CD4-positive, CD25-positive, alpha-beta regulatory T cell (primary cell): ENCODE results near the gene TNNC1. TPM values are rescaled to one million over a fixed set of nuclear protein-coding genes. Genes with fewer than 3 reads are reported as not detected.

ENCODE experiments used
- polyA plus RNA-seq, 4 donors: library from polyadenylated mRNA; unstranded; fragments of 300-500 nt; fragmentation: Illumina TruSeq; gene quantifications; one replicate each; pipeline ENCODE4 v1.2.3, GENCODE V29; 2021
- total RNA-seq: library from RNA; stranded (reverse); gene quantifications from one replicate; pipeline ENCODE4 v1.2.3, GENCODE V29; 2022

The TNNC1 gene
- total and polyA plus RNA-seq, 5 donors from 2014 or later = 0.38 to 3.9 (median 0.63) TPM

Other genes starting within 250 kb of the TNNC1 start
- 0.27 TPM for gene TLR9, start 228.4 kb downstream of the TNNC1 start, total RNA-seq
- gene TLR9, start 228.4 kb downstream of the TNNC1 start, polyA plus RNA-seq = under 1 TPM in 1 of 4 donors, not detected in 3; 0.16 TPM
- 62.4 TPM for gene TWF2, start 214.9 kb downstream of the TNNC1 start, total RNA-seq
- 100 to 1,000 TPM; 116 to 142 (median 131) TPM for gene TWF2, start 214.9 kb downstream of the TNNC1 start, polyA plus RNA-seq
- gene PPM1M, start 208.3 kb downstream of the TNNC1 start, total RNA-seq = 80.7 TPM
- 100 to 1,000 TPM in 1 of 4 donors, 10 to 100 TPM in 3; 55.5 to 104 (median 74.9) TPM for gene PPM1M, start 208.3 kb downstream of the TNNC1 start, polyA plus RNA-seq
- gene WDR82, start 175.4 kb downstream of the TNNC1 start, total RNA-seq = 116 TPM
- 100 to 1,000 TPM in 2 of 4 donors, 10 to 100 TPM in 2; 85.9 to 111 (median 103) TPM for gene WDR82, start 175.4 kb downstream of the TNNC1 start, polyA plus RNA-seq
- 41.8 TPM for gene GLYCTK, start 166.2 kb downstream of the TNNC1 start, total RNA-seq
- 10 to 100 TPM; 11.1 to 17.9 (median 13.1) TPM for gene GLYCTK, start 166.2 kb downstream of the TNNC1 start, polyA plus RNA-seq
- 59.8 TPM for gene DNAH1, start 137.7 kb downstream of the TNNC1 start, total RNA-seq
- 1 to 10 TPM in 1 of 4 donors, under 1 TPM in 3; 0.39 to 1.1 (median 0.58) TPM for gene DNAH1, start 137.7 kb downstream of the TNNC1 start, polyA plus RNA-seq
- gene BAP1, start 44.0 kb downstream of the TNNC1 start, total RNA-seq = 116 TPM
- 10 to 100 TPM; 12.2 to 17.1 (median 15.2) TPM for gene BAP1, start 44.0 kb downstream of the TNNC1 start, polyA plus RNA-seq
- gene PHF7, start 43.4 kb downstream of the TNNC1 start, total RNA-seq = 14.7 TPM
- gene PHF7, start 43.4 kb downstream of the TNNC1 start, polyA plus RNA-seq = 10 to 100 TPM in 3 of 4 donors, 1 to 10 TPM in 1; 7.0 to 15.5 (median 12.7) TPM
- 33.1 TPM for gene SEMA3G, start 8.9 kb downstream of the TNNC1 start, total RNA-seq
- gene SEMA3G, start 8.9 kb downstream of the TNNC1 start, polyA plus RNA-seq = 1 to 10 TPM; 3.2 to 5.4 (median 3.6) TPM
- gene NISCH, start 1.6 kb upstream of the TNNC1 start, total RNA-seq = 168 TPM
- 10 to 100 TPM; 12.6 to 17.4 (median 15.2) TPM for gene NISCH, start 1.6 kb upstream of the TNNC1 start, polyA plus RNA-seq
- gene STAB1, start 41.3 kb upstream of the TNNC1 start, total RNA-seq = 0.42 TPM
- not detected for gene STAB1, start 41.3 kb upstream of the TNNC1 start, polyA plus RNA-seq
- 3.7 TPM for gene NT5DC2, start 79.8 kb upstream of the TNNC1 start, total RNA-seq
- under 1 TPM in 1 of 4 donors, not detected in 3; 0.81 TPM for gene NT5DC2, start 79.8 kb upstream of the TNNC1 start, polyA plus RNA-seq
- gene UQCC5, start 82.6 kb upstream of the TNNC1 start, total RNA-seq = 4.5 TPM
- 10 to 100 TPM; 19.2 to 27.9 (median 23.0) TPM for gene UQCC5, start 82.6 kb upstream of the TNNC1 start, polyA plus RNA-seq
- gene PBRM1, start 231.9 kb upstream of the TNNC1 start, total RNA-seq = 58.7 TPM
- 10 to 100 TPM; 59.4 to 73.4 (median 67.9) TPM for gene PBRM1, start 231.9 kb upstream of the TNNC1 start, polyA plus RNA-seq
- gene GNL3, start 232.0 kb upstream of the TNNC1 start, total RNA-seq = 75.7 TPM
- 10 to 100 TPM; 42.4 to 61.5 (median 51.8) TPM for gene GNL3, start 232.0 kb upstream of the TNNC1 start, polyA plus RNA-seq